Measurements from ENCODE around the gene DHX16. TPM values are rescaled to one million over a fixed set of nuclear protein-coding genes. Genes with fewer than 3 reads are reported as not detected.

DHX16 gene
- total and polyA plus RNA-seq, 9 of the 15 experiments (the other 6 are each of a cell fraction or from before 2014, with no cell fraction given) = 14.6 to 66.1 (median 47.5) TPM

DNA sequence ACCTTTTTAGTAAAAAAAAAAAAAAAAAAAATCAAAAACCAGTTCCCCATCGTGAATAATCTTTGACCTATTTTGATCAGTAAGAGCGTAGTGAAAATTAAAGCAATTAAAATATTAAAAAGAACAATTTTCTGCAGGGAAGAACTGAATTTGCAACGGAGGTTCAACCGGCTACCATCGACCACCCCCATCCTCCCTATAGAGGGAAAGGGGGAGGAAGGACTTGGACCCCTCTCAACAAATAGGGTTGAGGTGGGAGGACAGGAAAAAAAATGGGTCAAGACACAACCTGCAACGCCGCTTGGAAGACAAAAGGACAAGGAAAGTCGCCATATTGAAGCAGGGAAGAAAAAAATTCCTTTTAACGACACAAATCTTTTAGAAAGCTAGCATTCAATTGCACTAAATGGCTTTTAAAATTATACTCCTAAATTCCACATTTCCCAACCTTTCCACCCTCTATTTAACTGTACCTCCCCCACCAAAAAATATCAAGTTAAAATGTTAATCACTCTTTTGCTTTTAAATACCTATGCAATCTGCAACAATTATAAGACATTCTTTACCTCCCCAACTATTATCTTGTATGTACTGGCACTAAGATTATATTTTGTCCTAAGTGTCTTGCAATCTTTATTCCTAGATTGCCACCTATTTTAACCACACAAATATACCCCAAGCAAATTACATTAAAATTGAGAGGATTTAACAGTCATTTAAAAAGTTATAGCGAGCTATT lies 57.4 kb downstream of the DHX16 start (continued):
- 0 out of 4 replicates have a peak, but pooled peaks of 1 of the 2 experiments have one; percentile 12 for TF ChIP-seq KDM1A (IDR thresholded peaks at IDR 0.05)
- TF ChIP-seq MBD2 (IDR thresholded peaks at IDR 0.05; ENCODE audit: borderline replicate concordance, low read depth) = 0 out of 2 replicates have a peak, but pooled peaks have one; percentile 8
- TF ChIP-seq, protein P1, sequence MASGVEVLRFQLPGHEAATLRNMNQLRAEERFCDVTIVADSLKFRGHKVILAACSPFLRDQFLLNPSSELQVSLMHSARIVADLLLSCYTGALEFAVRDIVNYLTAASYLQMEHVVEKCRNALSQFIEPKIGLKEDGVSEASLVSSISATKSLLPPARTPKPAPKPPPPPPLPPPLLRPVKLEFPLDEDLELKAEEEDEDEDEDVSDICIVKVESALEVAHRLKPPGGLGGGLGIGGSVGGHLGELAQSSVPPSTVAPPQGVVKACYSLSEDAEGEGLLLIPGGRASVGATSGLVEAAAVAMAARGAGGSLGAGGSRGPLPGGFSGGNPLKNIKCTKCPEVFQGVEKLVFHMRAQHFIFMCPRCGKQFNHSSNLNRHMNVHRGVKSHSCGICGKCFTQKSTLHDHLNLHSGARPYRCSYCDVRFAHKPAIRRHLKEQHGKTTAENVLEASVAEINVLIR (CRISPR knock-in tag; IDR thresholded peaks at IDR 0.05) = no peak
- peak; percentile 33; the same call in 1 of the 2 replicates for TF ChIP-seq PTTG1 (tag; IDR thresholded peaks at IDR 0.05; ENCODE audit: low read depth)
- TF ChIP-seq ZBTB17 (CRISPR knock-in tag; IDR thresholded peaks at IDR 0.05) = peak; percentile 77; the same call in 1 of the 2 replicates
- 0 out of 2 replicates have a peak, but pooled peaks have one; percentile 51 for TF ChIP-seq CBX1 (IDR thresholded peaks at IDR 0.05; ENCODE audit: low read depth)
- 0 out of 2 replicates have a peak, but pooled peaks have one; percentile 9 for TF ChIP-seq SNIP1 (IDR thresholded peaks at IDR 0.05; ENCODE audit: low read depth)
- TF ChIP-seq, protein P2, sequence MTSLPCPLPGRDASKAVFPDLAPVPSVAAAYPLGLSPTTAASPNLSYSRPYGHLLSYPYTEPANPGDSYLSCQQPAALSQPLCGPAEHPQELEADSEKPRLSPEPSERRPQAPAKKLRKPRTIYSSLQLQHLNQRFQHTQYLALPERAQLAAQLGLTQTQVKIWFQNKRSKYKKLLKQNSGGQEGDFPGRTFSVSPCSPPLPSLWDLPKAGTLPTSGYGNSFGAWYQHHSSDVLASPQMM (CRISPR knock-in tag; IDR thresholded peaks at IDR 0.05) = peak; percentile 55; the same call in 1 of the 2 replicates
- TF ChIP-seq SMARCE1 (IDR thresholded peaks at IDR 0.05) = 0 out of 2 replicates have a peak, but pooled peaks have one; percentile 10
- no peak for TF ChIP-seq RFX5 (IDR thresholded peaks at IDR 0.05; ENCODE audit: low read depth, low read length)
- TF ChIP-seq CCAR2 (IDR thresholded peaks at IDR 0.05; ENCODE audit: low read depth, low read length) = no peak
- TF ChIP-seq, protein P3, sequence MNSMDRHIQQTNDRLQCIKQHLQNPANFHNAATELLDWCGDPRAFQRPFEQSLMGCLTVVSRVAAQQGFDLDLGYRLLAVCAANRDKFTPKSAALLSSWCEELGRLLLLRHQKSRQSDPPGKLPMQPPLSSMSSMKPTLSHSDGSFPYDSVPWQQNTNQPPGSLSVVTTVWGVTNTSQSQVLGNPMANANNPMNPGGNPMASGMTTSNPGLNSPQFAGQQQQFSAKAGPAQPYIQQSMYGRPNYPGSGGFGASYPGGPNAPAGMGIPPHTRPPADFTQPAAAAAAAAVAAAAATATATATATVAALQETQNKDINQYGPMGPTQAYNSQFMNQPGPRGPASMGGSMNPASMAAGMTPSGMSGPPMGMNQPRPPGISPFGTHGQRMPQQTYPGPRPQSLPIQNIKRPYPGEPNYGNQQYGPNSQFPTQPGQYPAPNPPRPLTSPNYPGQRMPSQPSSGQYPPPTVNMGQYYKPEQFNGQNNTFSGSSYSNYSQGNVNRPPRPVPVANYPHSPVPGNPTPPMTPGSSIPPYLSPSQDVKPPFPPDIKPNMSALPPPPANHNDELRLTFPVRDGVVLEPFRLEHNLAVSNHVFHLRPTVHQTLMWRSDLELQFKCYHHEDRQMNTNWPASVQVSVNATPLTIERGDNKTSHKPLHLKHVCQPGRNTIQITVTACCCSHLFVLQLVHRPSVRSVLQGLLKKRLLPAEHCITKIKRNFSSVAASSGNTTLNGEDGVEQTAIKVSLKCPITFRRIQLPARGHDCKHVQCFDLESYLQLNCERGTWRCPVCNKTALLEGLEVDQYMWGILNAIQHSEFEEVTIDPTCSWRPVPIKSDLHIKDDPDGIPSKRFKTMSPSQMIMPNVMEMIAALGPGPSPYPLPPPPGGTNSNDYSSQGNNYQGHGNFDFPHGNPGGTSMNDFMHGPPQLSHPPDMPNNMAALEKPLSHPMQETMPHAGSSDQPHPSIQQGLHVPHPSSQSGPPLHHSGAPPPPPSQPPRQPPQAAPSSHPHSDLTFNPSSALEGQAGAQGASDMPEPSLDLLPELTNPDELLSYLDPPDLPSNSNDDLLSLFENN (IDR thresholded peaks at IDR 0.05; ENCODE audit: low read depth in 2 of 2, low read length in 2 of 2) = 0 out of 4 replicates have a peak, but pooled peaks of 1 of the 2 experiments have one; percentile 0
- 0 out of 2 replicates have a peak, but pooled peaks have one; percentile 9 for TF ChIP-seq ETV5 (CRISPR knock-in tag; IDR thresholded peaks at IDR 0.05; ENCODE audit: low read depth)
- TF ChIP-seq TFAM (CRISPR knock-in tag; conservative IDR thresholded peaks at IDR 0.05) = no peak
- TF ChIP-seq NFIX (CRISPR knock-in tag; IDR thresholded peaks at IDR 0.05; ENCODE audit: low read depth) = 0 out of 2 replicates have a peak, but pooled peaks have one; percentile 0
- TF ChIP-seq, protein P4, sequence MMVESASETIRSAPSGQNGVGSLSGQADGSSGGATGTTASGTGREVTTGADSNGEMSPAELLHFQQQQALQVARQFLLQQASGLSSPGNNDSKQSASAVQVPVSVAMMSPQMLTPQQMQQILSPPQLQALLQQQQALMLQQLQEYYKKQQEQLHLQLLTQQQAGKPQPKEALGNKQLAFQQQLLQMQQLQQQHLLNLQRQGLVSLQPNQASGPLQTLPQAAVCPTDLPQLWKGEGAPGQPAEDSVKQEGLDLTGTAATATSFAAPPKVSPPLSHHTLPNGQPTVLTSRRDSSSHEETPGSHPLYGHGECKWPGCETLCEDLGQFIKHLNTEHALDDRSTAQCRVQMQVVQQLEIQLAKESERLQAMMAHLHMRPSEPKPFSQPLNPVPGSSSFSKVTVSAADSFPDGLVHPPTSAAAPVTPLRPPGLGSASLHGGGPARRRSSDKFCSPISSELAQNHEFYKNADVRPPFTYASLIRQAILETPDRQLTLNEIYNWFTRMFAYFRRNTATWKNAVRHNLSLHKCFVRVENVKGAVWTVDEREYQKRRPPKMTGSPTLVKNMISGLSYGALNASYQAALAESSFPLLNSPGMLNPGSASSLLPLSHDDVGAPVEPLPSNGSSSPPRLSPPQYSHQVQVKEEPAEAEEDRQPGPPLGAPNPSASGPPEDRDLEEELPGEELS (CRISPR knock-in tag; IDR thresholded peaks at IDR 0.05; ENCODE audit: borderline replicate concordance) = no peak
- peak; percentile 86; the same call in 1 of the 2 replicates for TF ChIP-seq MXI1 (IDR thresholded peaks at IDR 0.05; ENCODE audit: low read depth, low read length)
- TF ChIP-seq TBL1XR1 (IDR thresholded peaks at IDR 0.05; ENCODE audit: low read length in 2 of 2) = peak in 1 of 2 experiments; percentile 8; a peak in 1 of 4 replicates
- TF ChIP-seq CHCHD3 (CRISPR knock-in tag; IDR thresholded peaks at IDR 0.05) = no peak; the same call in 1 of the 2 replicates
- no peak for TF ChIP-seq NFE2 (IDR thresholded peaks at IDR 0.05; ENCODE audit: low read depth)
- 0 out of 4 replicates have a peak, but pooled peaks of 1 of the 2 experiments have one; percentile 2 for TF ChIP-seq NRF1 (conservative IDR thresholded peaks at IDR 0.05 in 1 of 2, IDR thresholded peaks at IDR 0.05 in 1 of 2)

Data from K562 (cell line).